K562 (cell line): ENCODE results near the gene MYB. TPM values are rescaled to one million over a fixed set of nuclear protein-coding genes. Genes with fewer than 3 reads are reported as not detected.

Experiments used
- ATAC-seq: fragments of 200-7000 bp; cut with Tn5 transposase; 3 replicates; pipeline ENCODE4 v1.9.1; 2020; ENCODE audit warnings: moderate library complexity
- BruUV-seq: library from RNA; stranded (reverse); fragments of 400-500 nt; replicated peaks from 2 replicates; lab custom pipeline; 2021; lab: Mats Ljungman, UMichigan
- CTCF ChIA-PET: fragments of 300-600 bp; formaldehyde crosslinking; extraction: SDS; loops from one replicate; lab custom pipeline; 2021; ENCODE audit warnings: low intra/inter-chr PET ratio; lab: Yijun Ruan, JAX
- POLR2A ChIA-PET: fragments of 300-600, 350-650 bp; sonication (Branson Sonifier 250); formaldehyde crosslinking; extraction: SDS; loops from one replicate; lab custom pipeline; 2021; ENCODE audit warnings: antibody characterized with exemption, inconsistent platforms; lab: Yijun Ruan, JAX
- DNase-seq, 4 experiments: peaks; one replicate each; pipeline versions ENCODE4 v3.0.0 to v3.0.0-alpha.2; 2011 to 2018; ENCODE audit warnings: low spot score in 3 of 4, mixed read lengths in 3 of 4; ENCODE audit errors: extremely low read depth in 1 of 4
- FAIRE-seq: peaks from 2 replicates; lab custom pipeline; 2011; peaks lifted over from hg19 to GRCh38; lab: Jason Lieb, UNC
- H2AFZ ChIP-seq: 2 replicates; pipeline ENCODE4 v1.6.0; 2011; ENCODE audit warnings: low read depth, low read length, control low read depth, inconsistent platforms
- H3K27ac ChIP-seq: fragments of 200-600 bp; 3 replicates; pipeline ENCODE4 v1.8.0; 2011; ENCODE audit warnings: low read depth, mild to moderate bottlenecking, control low read depth, inconsistent platforms, low read length, moderate library complexity, mixed read lengths; ENCODE audit errors: extremely low read depth
- H3K27me3 ChIP-seq, 2 experiments: fragments of 300-600 bp in 1 of 2; 2 replicates in 1 of 2; 3 replicates in 1 of 2; pipeline versions ENCODE4 v1.6.0 to v1.8.0; 2011; ENCODE audit warnings: inconsistent platforms in 2 of 2, low read length in 2 of 2, mild to moderate bottlenecking in 1 of 2, mixed read lengths in 1 of 2, moderate library complexity in 1 of 2; ENCODE audit not compliant: control insufficient read depth in 2 of 2, insufficient read depth in 2 of 2
- H3K36me3 ChIP-seq: fragments of 300-600 bp; 3 replicates; pipeline ENCODE4 v1.8.0; 2011; ENCODE audit warnings: mild to moderate bottlenecking, low read length, inconsistent platforms; ENCODE audit not compliant: control insufficient read depth, insufficient read depth
- H3K4me1 ChIP-seq, 2 experiments: fragments of 200-600 bp in 1 of 2; replicated peaks in 1 of 2; 2 replicates in 1 of 2; 3 replicates in 1 of 2; pipeline versions ENCODE4 v1.5.1 to v1.8.0; 2011; ENCODE audit warnings: inconsistent platforms in 2 of 2, low read length in 2 of 2, mild to moderate bottlenecking in 1 of 2, mixed read lengths in 1 of 2, moderate library complexity in 1 of 2; ENCODE audit not compliant: control insufficient read depth in 2 of 2, insufficient read depth in 2 of 2
- H3K4me2 ChIP-seq: 2 replicates; pipeline ENCODE4 v1.6.1; 2011; ENCODE audit warnings: low read length, control low read depth, inconsistent platforms, mixed read lengths; ENCODE audit not compliant: insufficient read depth
- H3K4me3 ChIP-seq: fragments of 200-600 bp; sonication (generic), shearing (Covaris generic); 2 replicates; pipeline ENCODE4 v1.5.1; 2016; ENCODE audit warnings: control low read depth, inconsistent platforms
- H3K79me2 ChIP-seq: fragments of 200-600 bp; 3 replicates; pipeline ENCODE4 v1.8.0; 2011; ENCODE audit warnings: low read length, inconsistent platforms; ENCODE audit not compliant: control insufficient read depth, insufficient read depth
- H3K9ac ChIP-seq, 2 experiments: 2 replicates each; pipeline versions ENCODE4 v1.6.0 to v1.6.1; 2011; ENCODE audit warnings: low read depth in 2 of 2, low read length in 2 of 2, control low read depth in 1 of 2, inconsistent platforms in 1 of 2, mild to moderate bottlenecking in 1 of 2, mixed read lengths in 1 of 2; ENCODE audit not compliant: insufficient read depth in 1 of 2
- H3K9me1 ChIP-seq: one replicate; pipeline ENCODE4 v1.6.0; 2011; ENCODE audit warnings: inconsistent platforms, mild to moderate bottlenecking, low read length, moderate library complexity; ENCODE audit not compliant: control insufficient read depth, insufficient read depth
- H3K9me3 ChIP-seq: replicated peaks from 2 replicates; pipeline ENCODE4 v1.5.1; 2011; ENCODE audit warnings: low read depth, low read length, inconsistent platforms; ENCODE audit not compliant: control insufficient read depth, insufficient read depth
- H4K20me1 ChIP-seq: replicated peaks from 2 replicates; pipeline ENCODE4 v1.6.1; 2011; ENCODE audit warnings: low read length, inconsistent platforms, mixed read lengths; ENCODE audit not compliant: control insufficient read depth, insufficient read depth
- MECOM ChIP-seq: fragments of 250-450 bp; sonication (Bioruptor Pico); IDR thresholded peaks from 2 replicates; pipeline ENCODE4 v1.8.0; 2022; ENCODE audit warnings: inconsistent platforms
- NCOR1 ChIP-seq: fragments of 450-650 bp; IDR thresholded peaks from 2 replicates; pipeline ENCODE4 v1.6.1; 2016; ENCODE audit warnings: mild to moderate bottlenecking, moderate library complexity
- NR4A1 ChIP-seq, 2 experiments: fragments of 250-450 bp in 1 of 2; fragments of 450-650 bp in 1 of 2; sonication (Bioruptor Pico) in 1 of 2; IDR thresholded peaks; 2 replicates each; pipeline versions ENCODE4 v1.4.0 to v1.6.1; 2016 to 2020; ENCODE audit warnings: mild to moderate bottlenecking in 2 of 2, missing compliant biosample characterization in 1 of 2, missing genetic modification characterization in 1 of 2, moderate library complexity in 1 of 2
- PHB ChIP-seq: fragments of 250-450 bp; sonication (Bioruptor Pico); IDR thresholded peaks from 2 replicates; pipeline ENCODE4 v1.5.0; 2021
- PYGO2 ChIP-seq: fragments of 450-650 bp; IDR thresholded peaks from 2 replicates; pipeline ENCODE4 v1.6.1; 2016; ENCODE audit warnings: mild to moderate bottlenecking, missing genetic modification characterization, moderate library complexity, missing compliant biosample characterization
- RB1 ChIP-seq: fragments of 450-650 bp; IDR thresholded peaks from 2 replicates; pipeline ENCODE4 v1.6.1; 2017; ENCODE audit warnings: low read depth, mild to moderate bottlenecking
- RFX1 ChIP-seq: fragments of 450-650 bp; IDR thresholded peaks from 2 replicates; pipeline ENCODE4 v1.6.1; 2016; ENCODE audit warnings: mild to moderate bottlenecking, moderate library complexity
- SMARCA4 ChIP-seq: fragments of 450-650 bp; IDR thresholded peaks from 2 replicates; pipeline ENCODE4 v1.6.1; 2016
- TCF7 ChIP-seq: sonication (generic); IDR thresholded peaks from 2 replicates; pipeline ENCODE4 v1.6.1; 2016; ENCODE audit warnings: antibody characterized with exemption, borderline replicate concordance
- ZNF239 ChIP-seq: fragments of 250-450 bp; sonication (Bioruptor Pico); IDR thresholded peaks from 2 replicates; pipeline ENCODE4 v1.4.0; 2020; ENCODE audit warnings: mild to moderate bottlenecking
- ZNF639 ChIP-seq, 2 experiments: fragments of 200-800 bp in 1 of 2; sonication (Bioruptor generic) in 1 of 2; sonication (generic) in 1 of 2; formaldehyde crosslinking in 1 of 2; IDR thresholded peaks in 1 of 2; conservative IDR thresholded peaks in 1 of 2; 2 replicates each; pipeline versions ENCODE4 v1.5.0 to v1.6.1; 2016 to 2020; ENCODE audit warnings: missing compliant biosample characterization in 1 of 2, missing genetic modification characterization in 1 of 2, missing genetic modification reagents in 1 of 2
- WGBS: fragments of 100-300 bp; shearing (Covaris generic); methylation state at CpG from one replicate; pipeline ENCODE4 v1.1.6; 2016; ENCODE audit warnings: low coverage, mixed read lengths; ENCODE audit not compliant: insufficient coverage; ENCODE audit errors: missing lambda C conversion rate; 5-methylcytosine and 5-hydroxymethylcytosine counted together
- in situ Hi-C: fragments of 300-500 bp; cut with MboI; formaldehyde crosslinking; loops from 4 replicates; pipeline ENCODE4 v1.15.0; 2018; ENCODE audit warnings: inconsistent platforms, mixed read lengths
- intact Hi-C: fragments of 100-400 bp; cut with micrococcal nuclease; formaldehyde crosslinking; loops from 2 replicates; pipeline ENCODE4 v1.14.2; 2022
- polyA plus RNA-seq, 8 experiments: library from polyadenylated mRNA; depleted of rRNA in 4 of 8; stranded (reverse) in 5 of 8; unstranded in 3 of 8; fragments of >200 nt; fragmentation: Nextera tagmentation in 2 of 8; fragmentation: Illumina TruSeq in 1 of 8; extraction: Ambion mirVana in 2 of 8; extraction: Trizol in 1 of 8; gene quantifications; 2 replicates each; pipeline versions ENCODE4 v1.2.1 to v1.2.3, GENCODE V29; 2011 to 2014; ENCODE audit warnings: inconsistent platforms in 1 of 8, missing spikeins in 1 of 8
- total RNA-seq, 7 experiments: library from RNA; depleted of rRNA in 6 of 7; stranded (reverse); fragments of >200 nt in 6 of 7; fragmentation: Illumina TruSeq in 2 of 7; extraction: Trizol in 2 of 7; gene quantifications; 2 replicates each; pipeline versions ENCODE4 v1.2.1 to v1.2.3, GENCODE V29; 2011 to 2021; ENCODE audit warnings: low replicate concordance in 1 of 7
- TF ChIP-seq, protein P1 (sequence below): sonication (generic); formaldehyde crosslinking; IDR thresholded peaks from 2 replicates; pipeline ENCODE4 v1.8.0; 2022; ENCODE audit warnings: missing genetic modification reagents, mild to moderate bottlenecking, moderate library complexity, borderline replicate concordance
- TF ChIP-seq, protein P2 (sequence below): fragments of 450-650 bp; formaldehyde crosslinking; IDR thresholded peaks from 2 replicates; pipeline ENCODE4 v1.4.0; 2020; ENCODE audit warnings: mild to moderate bottlenecking, mixed read lengths
- TF ChIP-seq, protein P3 (sequence below): fragments of 250-450 bp; sonication (Bioruptor Pico); IDR thresholded peaks from 2 replicates; pipeline ENCODE4 v1.5.1; 2021; ENCODE audit warnings: mild to moderate bottlenecking

MYB gene
- total and polyA plus RNA-seq, 9 of the 15 experiments (the other 6 are each of a cell fraction or from before 2014, with no cell fraction given), result 35.8 to 218 (median 140) TPM

DNA sequence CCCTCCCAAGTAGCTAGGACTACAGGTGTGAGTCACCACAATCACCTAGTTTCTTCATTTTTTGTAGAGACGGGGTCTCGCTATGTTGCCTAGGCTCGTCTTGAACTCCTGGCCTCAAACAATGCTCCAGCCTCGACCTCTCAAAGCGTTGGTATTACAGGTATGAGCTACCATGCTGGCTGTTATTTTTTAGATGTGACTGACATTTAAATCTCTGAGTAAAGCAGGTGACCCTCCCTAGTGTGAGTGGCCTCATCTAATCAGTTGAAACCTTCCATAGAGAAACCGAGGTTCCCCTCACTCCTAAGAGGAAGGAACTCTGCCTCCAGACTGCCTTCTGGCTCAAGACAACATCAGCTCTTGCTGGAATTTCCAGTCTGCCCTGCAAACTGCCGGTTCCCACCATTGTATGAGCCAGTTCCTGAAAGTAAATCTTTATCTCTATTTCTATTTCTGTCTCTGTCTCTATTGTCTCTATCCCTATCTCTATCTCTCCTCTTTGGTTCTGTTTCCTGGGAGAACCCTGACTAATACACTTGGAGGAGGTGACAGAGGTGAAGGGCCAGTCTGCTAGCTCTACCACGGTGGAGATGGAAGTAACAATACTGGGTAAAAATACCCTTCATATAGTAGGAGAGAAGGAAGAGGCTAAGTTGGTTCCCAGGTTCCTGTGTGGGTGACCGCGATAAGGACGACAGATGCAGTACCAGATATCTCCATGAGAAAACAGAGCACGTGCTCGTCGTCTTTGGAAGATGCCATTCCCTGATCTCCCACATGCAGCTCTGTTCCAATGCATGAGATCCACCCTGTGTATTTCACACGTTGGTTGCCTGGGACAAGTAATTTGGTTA is 81.0 kb downstream of the MYB start:
- Histone ChIP-seq H3K9ac (no peak overlapping the region), H3K4me1 (peaks cover 11 to 43% of the 10 kb centered on the region in 2 experiments), H4K20me1 (no peaks in the 10 kb centered on the region), H3K4me3 (no peak overlapping the region), H2AFZ (peak overlapping the region; percentile 90), H3K79me2 (no peaks in the 10 kb centered on the region), H3K36me3 (no peaks in the 10 kb centered on the region), H3K27ac (peak overlapping the region; percentile 2; the same call in 1 of the 3 replicates), H3K9me3 (no peaks in the 10 kb centered on the region; the same call in 1 of the 2 replicates), H3K9me1 (no peaks in the 10 kb centered on the region), H3K27me3 (no peaks in the 10 kb centered on the region), H3K4me2 (no peak overlapping the region; the same call in 1 of the 2 replicates)
- FAIRE-seq (no peak), DNase-seq (peak; percentile 36 to 68 (median 60)), ATAC-seq (peak; percentile 49)
- WGBS, result 33% methylated on average over 15 of the region's 15 CpGs
- BruUV-seq, result no TSS peak
- ChIA-PET CTCF (no interaction called here), POLR2A (interaction anchor here (0.5 to 1.0 kb wide), 4 partner anchors 11 to 1028 kb away, joined by 3 to 5 read pairs (median 4); partner anchors contain the start of gene BCLAF1)
- intact Hi-C loops (no loop called here), in situ Hi-C loops (no loop called here)
- TF ChIP-seq, protein P1, sequence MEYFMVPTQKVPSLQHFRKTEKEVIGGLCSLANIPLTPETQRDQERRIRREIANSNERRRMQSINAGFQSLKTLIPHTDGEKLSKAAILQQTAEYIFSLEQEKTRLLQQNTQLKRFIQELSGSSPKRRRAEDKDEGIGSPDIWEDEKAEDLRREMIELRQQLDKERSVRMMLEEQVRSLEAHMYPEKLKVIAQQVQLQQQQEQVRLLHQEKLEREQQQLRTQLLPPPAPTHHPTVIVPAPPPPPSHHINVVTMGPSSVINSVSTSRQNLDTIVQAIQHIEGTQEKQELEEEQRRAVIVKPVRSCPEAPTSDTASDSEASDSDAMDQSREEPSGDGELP (CRISPR knock-in tag), result no peak
- TF ChIP-seq PYGO2 (tag) (0 out of 2 replicates have a peak, but pooled peaks have one; percentile 31), ZNF639 (CRISPR knock-in tag; conservative IDR thresholded peaks at IDR 0.05 in 1 of 2, IDR thresholded peaks at IDR 0.05 in 1 of 2) (peak in 1 of 2 experiments; percentile 54; a peak in 1 of 4 replicates), SMARCA4 (0 out of 2 replicates have a peak, but pooled peaks have one; percentile 32), MECOM (CRISPR knock-in tag) (0 out of 2 replicates have a peak, but pooled peaks have one; percentile 19), NCOR1 (peak; percentile 20; the same call in 1 of the 2 replicates), NR4A1 (CRISPR knock-in tag; IDR thresholded peaks at IDR 0.05) (peak; percentile 76; the same call in 1 of the 2 replicates), NR4A1 (tag; IDR thresholded peaks at IDR 0.05) (peak; percentile 38; the same call in 1 of the 2 replicates), ZNF239 (no peak), TCF7 (no peak), RB1 (no peak), PHB (no peak), RFX1 (no peak)
- TF ChIP-seq, protein P2, sequence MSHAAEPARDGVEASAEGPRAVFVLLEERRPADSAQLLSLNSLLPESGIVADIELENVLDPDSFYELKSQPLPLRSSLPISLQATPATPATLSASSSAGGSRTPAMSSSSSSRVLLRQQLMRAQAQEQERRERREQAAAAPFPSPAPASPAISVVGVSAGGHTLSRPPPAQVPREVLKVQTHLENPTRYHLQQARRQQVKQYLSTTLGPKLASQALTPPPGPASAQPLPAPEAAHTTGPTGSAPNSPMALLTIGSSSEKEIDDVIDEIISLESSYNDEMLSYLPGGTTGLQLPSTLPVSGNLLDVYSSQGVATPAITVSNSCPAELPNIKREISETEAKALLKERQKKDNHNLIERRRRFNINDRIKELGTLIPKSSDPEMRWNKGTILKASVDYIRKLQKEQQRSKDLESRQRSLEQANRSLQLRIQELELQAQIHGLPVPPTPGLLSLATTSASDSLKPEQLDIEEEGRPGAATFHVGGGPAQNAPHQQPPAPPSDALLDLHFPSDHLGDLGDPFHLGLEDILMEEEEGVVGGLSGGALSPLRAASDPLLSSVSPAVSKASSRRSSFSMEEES (CRISPR knock-in tag), result no peak
- TF ChIP-seq, protein P3, sequence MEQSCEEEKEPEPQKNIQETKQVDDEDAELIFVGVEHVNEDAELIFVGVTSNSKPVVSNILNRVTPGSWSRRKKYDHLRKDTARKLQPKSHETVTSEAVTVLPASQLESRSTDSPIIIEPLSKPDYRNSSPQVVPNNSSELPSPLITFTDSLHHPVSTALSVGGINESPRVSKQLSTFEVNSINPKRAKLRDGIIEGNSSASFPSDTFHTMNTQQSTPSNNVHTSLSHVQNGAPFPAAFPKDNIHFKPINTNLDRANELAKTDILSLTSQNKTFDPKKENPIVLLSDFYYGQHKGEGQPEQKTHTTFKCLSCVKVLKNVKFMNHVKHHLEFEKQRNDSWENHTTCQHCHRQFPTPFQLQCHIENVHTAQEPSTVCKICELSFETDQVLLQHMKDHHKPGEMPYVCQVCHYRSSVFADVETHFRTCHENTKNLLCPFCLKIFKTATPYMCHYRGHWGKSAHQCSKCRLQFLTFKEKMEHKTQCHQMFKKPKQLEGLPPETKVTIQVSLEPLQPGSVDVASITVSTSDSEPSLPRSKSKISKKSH (CRISPR knock-in tag), result no peak
